GM12891 (cell line): ENCODE results near the gene COQ9.

ENCODE experiments used
- POLR2A ChIP-seq: IDR thresholded peaks from 2 replicates; pipeline ENCODE4 v1.6.1; 2011; ENCODE audit warnings: low read depth, low read length, control low read depth
- POLR2AphosphoS5 ChIP-seq: IDR thresholded peaks from 2 replicates; pipeline ENCODE4 v1.6.1; 2011; ENCODE audit warnings: low read depth, low read length, control low read depth
- SPI1 ChIP-seq: IDR thresholded peaks from 2 replicates; pipeline ENCODE4 v1.6.1; 2011; ENCODE audit warnings: low read depth, low read length, control low read depth
- TAF1 ChIP-seq: IDR thresholded peaks from 2 replicates; pipeline ENCODE4 v1.6.1; 2011; ENCODE audit warnings: low read depth, low read length, control low read depth

DNA sequence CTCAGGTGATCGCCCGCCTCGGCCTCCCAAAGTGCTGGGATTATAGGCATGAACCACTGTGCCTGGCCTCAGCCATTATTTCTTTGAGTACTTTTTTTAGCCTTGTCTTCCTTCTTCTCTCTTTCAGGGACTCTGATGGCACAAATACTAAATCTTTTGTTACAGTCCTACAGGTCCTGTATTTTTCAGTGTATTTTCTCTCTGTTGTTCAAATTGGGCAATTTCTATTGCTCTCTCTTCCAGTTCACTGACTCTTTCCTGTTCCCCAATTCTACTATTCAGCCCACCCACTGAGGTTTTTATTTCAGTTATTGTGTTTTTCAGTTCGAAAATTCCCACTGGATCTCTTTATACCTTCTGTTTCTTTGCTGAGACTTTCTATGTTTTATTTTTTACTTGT, 46.5 kb downstream of the COQ9 start:
- TF ChIP-seq POLR2A (no peak), SPI1 (no peak), TAF1 (no peak), POLR2AphosphoS5 (no peak)
